GM21423 (cell line): ENCODE results near the gene CFAP141.
"Not testable (repeated sequence)": the region's sequence is repeated elsewhere in the genome, so short reads cannot be mapped to it uniquely, and the experiment has no call there.

ENCODE experiments used
- ATAC-seq: cut with Tn5 transposase; IDR thresholded peaks from one replicate; pipeline ENCODE4 v1.9.1; 2021; ENCODE audit warnings: mild to moderate bottlenecking, moderate library complexity; ENCODE audit not compliant: unreplicated experiment

The CFAP141 gene

GRCh38 chr1:154208677-154209388, 2.7 kb upstream of the CFAP141 start:
- ATAC-seq = no peak

- ATAC-seq = no peak
Measured at GRCh38 chr1:154207262-154207661, 1.1 kb upstream of the CFAP141 start.

- not testable (repeated sequence) for ATAC-seq
Measured at GRCh38 chr1:154205778-154206177, 355 bp downstream of the CFAP141 start.

- no peak for ATAC-seq
Measured at GRCh38 chr1:154199563-154199879, 6.6 kb downstream of the CFAP141 start.

- no peak for ATAC-seq
Measured at GRCh38 chr1:154198756-154199562, 7.2 kb downstream of the CFAP141 start.

GRCh38 chr1:154193821-154194220, 12.3 kb downstream of the CFAP141 start:
- no peak for ATAC-seq

GRCh38 chr1:154192476-154192875, 13.7 kb downstream of the CFAP141 start:
- ATAC-seq = no peak

GRCh38 chr1:154191990-154192461, 14.1 kb downstream of the CFAP141 start, which contains the start of gene TPM3:
TPM3 (minus strand) TSS chr1:154192100; CDS start chr1:154192018, 82 bp downstream.
- no peak for ATAC-seq

GRCh38 chr1:154190550-154190949, 15.6 kb downstream of the CFAP141 start:
- ATAC-seq = no peak

- ATAC-seq = no peak
Measured at GRCh38 chr1:154186852-154187501, 19.2 kb downstream of the CFAP141 start.

GRCh38 chr1:154186177-154186576, 20.0 kb downstream of the CFAP141 start:
- no peak for ATAC-seq

- ATAC-seq = peak; percentile 70
Measured at GRCh38 chr1:154183046-154183915, 22.9 kb downstream of the CFAP141 start.

- peak; percentile 36 for ATAC-seq
Measured at GRCh38 chr1:154182344-154183045, 23.6 kb downstream of the CFAP141 start.

GRCh38 chr1:154181944-154182343, 24.2 kb downstream of the CFAP141 start:
- no peak for ATAC-seq

GRCh38 chr1:154179946-154180687, 26.0 kb downstream of the CFAP141 start:
- ATAC-seq = no peak

GRCh38 chr1:154178911-154179811, 27.0 kb downstream of the CFAP141 start:
- no peak for ATAC-seq

- no peak for ATAC-seq
Measured at GRCh38 chr1:154178013-154178412, 28.1 kb downstream of the CFAP141 start.

- ATAC-seq = no peak
Measured at GRCh38 chr1:154176337-154176736, 29.8 kb downstream of the CFAP141 start.
